Keratinocyte (primary cell): Measurements from ENCODE around the gene LENG8.

Source experiments
- CTCF ChIP-seq, 3 experiments: IDR thresholded peaks in 1 of 3; conservative IDR thresholded peaks in 1 of 3; optimal IDR thresholded peaks in 1 of 3; 2 replicates in 2 of 3; 3 replicates in 1 of 3; pipeline versions ENCODE3 to v1.5.1; 2011; ENCODE audit warnings: low read length in 3 of 3, mild to moderate bottlenecking in 3 of 3, moderate library complexity in 2 of 3, control low read depth in 1 of 3, inconsistent platforms in 1 of 3; ENCODE audit not compliant: insufficient read depth in 2 of 3; ENCODE audit errors: extremely low read depth in 1 of 3
- EZH2 ChIP-seq: IDR thresholded peaks from one replicate; pipeline ENCODE4 v1.6.1; 2012; ENCODE audit warnings: inconsistent platforms, mild to moderate bottlenecking, low read length, moderate library complexity

GRCh38 chr19:54421169-54421516 lies 27.9 kb upstream of the LENG8 start:
- TF ChIP-seq EZH2 (no peak), CTCF (optimal IDR thresholded peaks at IDR 0.05 in 1 of 3, IDR thresholded peaks at IDR 0.05 in 1 of 3, conservative IDR thresholded peaks at IDR 0.05 in 1 of 3; ENCODE audit: extremely low read depth in 1 of 3, insufficient read depth in 2 of 3, low read length in 3 of 3) (no peak)
